A673 (cell line): ENCODE results near the gene CATSPERZ. TPM values are rescaled to one million over a fixed set of nuclear protein-coding genes. Genes with fewer than 3 reads are reported as not detected.

Source experiments
- BruUV-seq: library from RNA; stranded (reverse); fragments of 400-500 nt; replicated peaks from 2 replicates; lab custom pipeline; 2021; lab: Mats Ljungman, UMichigan
- CTCF ChIA-PET: fragments of 300-600 bp; sonication (Branson Sonifier 250); formaldehyde crosslinking; loops from one replicate; lab custom pipeline; 2022; ENCODE audit warnings: antibody characterized with exemption; lab: Charles Lee
- POLR2A ChIA-PET: fragments of 300-600 bp; sonication (Branson Sonifier 250); formaldehyde crosslinking; loops from one replicate; lab custom pipeline; 2022; ENCODE audit warnings: antibody characterized with exemption; ENCODE audit not compliant: low non-redundant PET; lab: Charles Lee
- DNase-seq: peaks from one replicate; pipeline ENCODE4 v3.0.0-alpha.2; 2015; ENCODE audit warnings: low spot score
- H3K27ac ChIP-seq: fragments of 200-600 bp; sonication (generic); 2 replicates; pipeline ENCODE4 v1.5.1; 2016; ENCODE audit warnings: mixed run types, low read depth, mild to moderate bottlenecking, mixed read lengths, antibody characterized with exemption, low read length; ENCODE audit not compliant: poor library complexity, severe bottlenecking
- H3K27me3 ChIP-seq: fragments of 200-600 bp; sonication (generic); replicated peaks from 2 replicates; pipeline ENCODE4 v1.6.1; 2017; ENCODE audit warnings: mixed run types, low read depth, mild to moderate bottlenecking, mixed read lengths, antibody characterized with exemption, low read length; ENCODE audit not compliant: insufficient read depth, poor library complexity
- H3K36me3 ChIP-seq: fragments of 200-600 bp; sonication (generic); 2 replicates; pipeline ENCODE4 v1.6.1; 2016; ENCODE audit warnings: mixed run types, mild to moderate bottlenecking, mixed read lengths, antibody characterized with exemption, low read length; ENCODE audit not compliant: insufficient read depth, poor library complexity, severe bottlenecking
- H3K4me1 ChIP-seq: fragments of 200-600 bp; sonication (generic); 2 replicates; pipeline ENCODE4 v1.6.1; 2017; ENCODE audit warnings: mixed run types, mild to moderate bottlenecking, mixed read lengths, antibody characterized with exemption, low read length; ENCODE audit not compliant: insufficient read depth, poor library complexity, severe bottlenecking
- H3K4me3 ChIP-seq: fragments of 200-600 bp; sonication (generic); 2 replicates; pipeline ENCODE4 v1.5.1; 2016; ENCODE audit warnings: low read depth, mixed run types, mild to moderate bottlenecking, mixed read lengths, low read length; ENCODE audit not compliant: poor library complexity, severe bottlenecking
- H3K9me3 ChIP-seq: fragments of 200-600 bp; sonication (generic); 2 replicates; pipeline ENCODE4 v1.6.1; 2016; ENCODE audit warnings: mixed run types, low read depth, mild to moderate bottlenecking, mixed read lengths, antibody characterized with exemption, low read length; ENCODE audit not compliant: poor library complexity, severe bottlenecking
- CTCF ChIP-seq: fragments of 300-800, 200-600 bp; sonication (generic); conservative IDR thresholded peaks from 2 replicates; pipeline ENCODE4 v1.5.1; 2017; ENCODE audit warnings: low read depth, mild to moderate bottlenecking, antibody characterized with exemption, low read length, moderate library complexity, mixed read lengths
- EZH2 ChIP-seq: fragments of 200-600 bp; sonication (generic); IDR thresholded peaks from 2 replicates; pipeline ENCODE4 v1.6.1; 2017; ENCODE audit warnings: borderline replicate concordance, low read depth, mild to moderate bottlenecking, mixed read lengths, antibody characterized with exemption, low read length; ENCODE audit not compliant: poor library complexity, severe bottlenecking
- intact Hi-C: fragments of 100-400 bp; cut with micrococcal nuclease; formaldehyde crosslinking; loops from one replicate; pipeline ENCODE4 v1.10.0; 2022; ENCODE audit not compliant: unreplicated experiment
- total RNA-seq: library from RNA; stranded (reverse); gene quantifications from 2 replicates; pipeline ENCODE4 v1.2.3, GENCODE V29; 2021

CATSPERZ gene
- total RNA-seq, 1 experiment from 2014 or later = not detected

DNA sequence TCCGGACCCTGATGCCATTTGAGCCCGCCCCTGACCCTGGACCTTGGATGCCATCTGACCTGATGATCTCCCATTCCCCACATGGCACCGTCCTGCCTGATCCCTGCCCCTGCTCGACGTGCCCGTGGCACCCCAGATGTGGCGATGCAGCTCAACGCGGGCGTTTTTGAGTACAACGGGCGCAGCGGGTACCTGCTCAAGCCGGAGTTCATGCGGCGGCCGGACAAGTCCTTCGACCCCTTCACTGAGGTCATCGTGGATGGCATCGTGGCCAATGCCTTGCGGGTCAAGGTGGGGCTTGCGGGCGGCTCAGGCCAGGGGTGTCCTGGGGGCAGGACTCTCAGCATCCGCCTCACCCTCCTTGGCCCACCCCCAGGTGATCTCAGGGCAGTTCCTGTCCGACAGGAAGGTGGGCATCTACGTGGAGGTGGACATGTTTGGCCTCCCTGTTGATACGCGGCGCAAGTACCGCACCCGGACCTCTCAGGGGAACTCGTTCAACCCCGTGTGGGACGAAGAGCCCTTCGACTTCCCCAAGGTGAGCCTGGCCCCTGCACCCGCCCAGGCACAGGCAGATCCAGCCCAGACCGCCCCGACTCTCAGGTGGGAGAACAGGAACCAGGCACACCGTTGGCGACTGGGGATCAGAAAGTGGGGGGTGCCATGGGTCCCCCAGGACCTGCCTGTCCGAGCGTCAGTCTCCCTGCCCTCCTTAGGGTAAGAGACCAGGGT lies 37.7 kb upstream of the CATSPERZ start:
- no peaks in the 10 kb centered on the region for H3K4me1 ChIP-seq
- no peaks in the 10 kb centered on the region for H3K27me3 ChIP-seq
- no peak overlapping the region for H3K4me3 ChIP-seq
- H3K36me3 ChIP-seq = peaks cover 68% of the 10 kb centered on the region
- TF ChIP-seq EZH2 (no peak), CTCF (no peak)
- ChIA-PET CTCF (no interaction called here), POLR2A (no interaction called here)
- intact Hi-C loops = no loop called here
- H3K9me3 ChIP-seq = no peaks in the 10 kb centered on the region
- H3K27ac ChIP-seq = no peak overlapping the region
- no peak for DNase-seq
- no TSS peak for BruUV-seq

- intact Hi-C loops = no loop called here
- no TSS peak for BruUV-seq
- Histone ChIP-seq H3K4me3 (no peak overlapping the region), H3K36me3 (peaks cover 66% of the 10 kb centered on the region), H3K4me1 (peaks cover 2% of the 10 kb centered on the region), H3K9me3 (no peaks in the 10 kb centered on the region), H3K27ac (no peak overlapping the region), H3K27me3 (no peaks in the 10 kb centered on the region)
- TF ChIP-seq CTCF (no peak), EZH2 (no peak)
- DNase-seq = no peak
- POLR2A ChIA-PET = no interaction called here
- CTCF ChIA-PET = interaction anchor here (0.5 kb wide), 1 partner anchor 78 kb away, joined by 3 read pairs; the partner anchor contains the start of gene STIP1
These were observed 36.9 kb upstream of the CATSPERZ start for GRCh38 chr11:64263021-64263946.

DNA sequence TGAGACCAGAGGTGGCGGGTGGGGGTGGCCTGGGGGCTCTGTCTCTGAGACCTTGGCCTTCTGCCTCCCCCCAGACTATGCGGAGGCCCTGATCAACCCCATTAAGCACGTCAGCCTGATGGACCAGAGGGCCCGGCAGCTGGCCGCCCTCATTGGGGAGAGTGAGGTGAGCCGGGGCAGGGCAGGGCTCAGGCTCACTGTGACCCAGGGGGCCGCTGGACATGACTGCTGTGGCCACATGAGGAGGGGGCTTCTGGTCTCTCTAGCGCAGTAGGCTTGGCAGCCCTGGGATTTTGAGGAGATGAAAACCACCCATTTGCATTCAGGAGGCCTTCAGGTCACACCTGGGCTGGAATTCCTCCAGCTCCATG lies 36.2 kb upstream of the CATSPERZ start:
- H3K4me1 ChIP-seq = peaks cover 9% of the 10 kb centered on the region
- DNase-seq = no peak
- ChIA-PET CTCF (interaction anchor here (0.5 kb wide), 1 partner anchor 22 kb away, joined by 5 read pairs; no protein-coding TSS in a partner anchor), POLR2A (no interaction called here)
- peaks cover 60% of the 10 kb centered on the region for H3K36me3 ChIP-seq
- no peak overlapping the region for H3K4me3 ChIP-seq
- BruUV-seq = no TSS peak
- H3K9me3 ChIP-seq = no peaks in the 10 kb centered on the region
- no peak overlapping the region for H3K27ac ChIP-seq
- TF ChIP-seq CTCF (no peak), EZH2 (no peak)
- intact Hi-C loops = no loop called here
- H3K27me3 ChIP-seq = no peaks in the 10 kb centered on the region
